ENCODE results near the gene NXN.
"Not testable (repeated sequence)": the region's sequence is repeated elsewhere in the genome, so short reads cannot be mapped to it uniquely, and the experiment has no call there.

- TF ChIP-seq CTCF, POLR2A (IDR thresholded peaks at IDR 0.05): not testable (repeated sequence)
These were observed 4.8 kb downstream of the NXN start for GRCh38 chr17:974778-975177.
